HG03196 (cell line): ENCODE results near the gene GPC1.

Experiments
- ATAC-seq: cut with Tn5 transposase; IDR thresholded peaks from one replicate; pipeline ENCODE4 v1.9.1; 2021; ENCODE audit not compliant: unreplicated experiment

The GPC1 gene

GRCh38 chr2:240455272-240455646 is 19.8 kb downstream of the GPC1 start:
- no peak for ATAC-seq

GRCh38 chr2:240455647-240456446 is 20.4 kb downstream of the GPC1 start:
- ATAC-seq: no peak

- no peak for ATAC-seq
These were observed 21.2 kb downstream of the GPC1 start for GRCh38 chr2:240456447-240457222.

- no peak for ATAC-seq
These were observed 22.0 kb downstream of the GPC1 start for GRCh38 chr2:240457223-240458043.

- ATAC-seq: no peak
These were observed 22.8 kb downstream of the GPC1 start for GRCh38 chr2:240458044-240458899.

GRCh38 chr2:240458900-240459391 is 23.5 kb downstream of the GPC1 start:
- ATAC-seq: no peak

GRCh38 chr2:240459401-240460252 is 24.2 kb downstream of the GPC1 start:
- no peak for ATAC-seq

- ATAC-seq: no peak
These were observed 24.8 kb downstream of the GPC1 start for GRCh38 chr2:240460253-240460711.

GRCh38 chr2:240460781-240461431 is 25.4 kb downstream of the GPC1 start:
- ATAC-seq: no peak

- ATAC-seq: no peak
These were observed 26.1 kb downstream of the GPC1 start for GRCh38 chr2:240461471-240462072.

GRCh38 chr2:240462073-240462706 is 26.7 kb downstream of the GPC1 start:
- no peak for ATAC-seq

- ATAC-seq: no peak
These were observed 27.3 kb downstream of the GPC1 start for GRCh38 chr2:240462707-240463273.

GRCh38 chr2:240463274-240463865 is 27.9 kb downstream of the GPC1 start:
- no peak for ATAC-seq

GRCh38 chr2:240463866-240464481 is 28.5 kb downstream of the GPC1 start:
- no peak for ATAC-seq

GRCh38 chr2:240464514-240465241 is 29.2 kb downstream of the GPC1 start:
- no peak for ATAC-seq

GRCh38 chr2:240465268-240465764 is 29.9 kb downstream of the GPC1 start:
- ATAC-seq: no peak
